ENCODE measurements around the gene WSCD1.

DNA sequence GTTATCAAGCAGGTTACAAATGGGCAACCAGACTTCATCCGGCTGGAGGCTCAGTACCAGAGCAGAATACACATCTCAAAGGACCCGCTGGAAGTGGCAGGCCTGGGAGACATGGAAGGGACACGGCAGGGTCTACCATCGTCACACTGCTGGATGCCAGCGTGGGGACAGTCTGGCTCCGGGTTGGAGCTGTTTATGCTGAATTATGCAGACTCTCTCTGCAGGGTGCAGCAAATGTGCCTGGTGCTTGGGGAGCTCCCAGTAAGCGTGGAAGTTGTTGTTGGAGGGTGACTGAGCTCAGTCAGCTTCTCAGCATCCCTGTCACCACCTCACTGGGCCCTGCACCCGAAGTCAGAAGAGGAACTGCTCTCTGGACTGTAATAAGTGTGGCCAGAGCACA lies 12.2 kb downstream of the WSCD1 start:
- TF ChIP-seq, protein P1, sequence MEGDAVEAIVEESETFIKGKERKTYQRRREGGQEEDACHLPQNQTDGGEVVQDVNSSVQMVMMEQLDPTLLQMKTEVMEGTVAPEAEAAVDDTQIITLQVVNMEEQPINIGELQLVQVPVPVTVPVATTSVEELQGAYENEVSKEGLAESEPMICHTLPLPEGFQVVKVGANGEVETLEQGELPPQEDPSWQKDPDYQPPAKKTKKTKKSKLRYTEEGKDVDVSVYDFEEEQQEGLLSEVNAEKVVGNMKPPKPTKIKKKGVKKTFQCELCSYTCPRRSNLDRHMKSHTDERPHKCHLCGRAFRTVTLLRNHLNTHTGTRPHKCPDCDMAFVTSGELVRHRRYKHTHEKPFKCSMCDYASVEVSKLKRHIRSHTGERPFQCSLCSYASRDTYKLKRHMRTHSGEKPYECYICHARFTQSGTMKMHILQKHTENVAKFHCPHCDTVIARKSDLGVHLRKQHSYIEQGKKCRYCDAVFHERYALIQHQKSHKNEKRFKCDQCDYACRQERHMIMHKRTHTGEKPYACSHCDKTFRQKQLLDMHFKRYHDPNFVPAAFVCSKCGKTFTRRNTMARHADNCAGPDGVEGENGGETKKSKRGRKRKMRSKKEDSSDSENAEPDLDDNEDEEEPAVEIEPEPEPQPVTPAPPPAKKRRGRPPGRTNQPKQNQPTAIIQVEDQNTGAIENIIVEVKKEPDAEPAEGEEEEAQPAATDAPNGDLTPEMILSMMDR (conservative IDR thresholded peaks at IDR 0.05; ENCODE audit: low read depth, low read length) = no peak
- TF ChIP-seq EZH2 (IDR thresholded peaks at IDR 0.05; ENCODE audit: low read length, unreplicated experiment) = no peak
- TF ChIP-seq EZH2phosphoT487 (IDR thresholded peaks at IDR 0.05; ENCODE audit: borderline replicate concordance, low read length) = no peak
